ENCODE results near the gene ZBTB7C.
A peak's percentile ranks its signal among the peaks of the same experiment; 100 is the strongest.

The ZBTB7C gene

GRCh38 chr18:48385596-48385995 is 23.6 kb downstream of the ZBTB7C start:
- no peak for DNase-seq

- DNase-seq = no peak
Observed at GRCh38 chr18:48376934-48377333, 32.2 kb downstream of the ZBTB7C start.

DNA sequence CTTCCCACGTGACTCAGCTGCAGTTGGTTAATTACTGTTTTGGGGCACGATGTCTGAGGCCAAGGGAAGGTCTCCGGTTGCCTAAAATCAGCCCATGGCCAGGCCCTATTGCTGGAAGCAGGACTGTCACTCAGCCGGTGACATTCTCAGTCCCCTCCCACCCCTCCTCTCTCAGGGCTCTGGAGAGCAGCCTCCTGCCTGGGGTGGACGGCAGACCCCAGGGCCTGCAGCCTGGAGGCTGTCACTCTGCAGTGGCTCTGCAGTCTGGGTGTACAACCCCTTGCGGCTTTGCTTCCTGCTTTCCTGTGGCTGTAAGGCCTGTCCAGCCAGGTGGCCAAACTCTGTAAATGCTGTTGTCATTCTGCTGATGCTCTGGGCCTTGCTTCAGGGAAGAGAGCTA is 32.8 kb downstream of the ZBTB7C start:
- DNase-seq = no peak

DNA sequence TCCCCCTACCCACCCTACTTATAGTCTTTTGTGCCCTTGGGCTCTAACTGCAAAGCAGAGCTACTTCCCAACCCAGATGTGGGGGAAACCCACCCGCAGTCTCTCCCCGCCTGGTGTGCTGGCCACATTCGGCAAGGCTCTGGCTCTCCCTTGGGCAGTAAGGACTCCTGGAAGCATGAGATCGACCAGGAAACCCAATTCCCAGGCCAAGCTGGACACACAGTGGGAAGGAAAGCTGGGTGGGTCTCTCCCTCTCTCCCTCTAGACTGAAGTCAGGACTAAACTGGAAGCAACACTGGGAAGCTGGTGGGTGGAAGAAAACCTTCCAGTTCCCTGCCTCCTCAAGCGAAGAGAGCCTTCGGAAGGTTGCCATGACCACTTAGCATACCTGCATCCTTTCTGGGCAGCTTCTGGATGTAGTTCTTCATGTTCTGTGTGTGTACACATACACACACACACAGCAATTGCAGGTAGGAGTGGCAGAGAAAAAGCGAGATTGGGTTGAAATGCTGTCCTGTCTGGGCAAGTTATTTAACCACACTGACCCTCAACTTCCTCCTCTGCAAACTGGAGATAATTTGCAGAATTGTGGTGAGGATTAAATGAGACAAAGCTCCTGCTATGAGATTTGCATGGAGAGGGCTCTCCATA is 33.9 kb downstream of the ZBTB7C start:
- DNase-seq = no peak

DNA sequence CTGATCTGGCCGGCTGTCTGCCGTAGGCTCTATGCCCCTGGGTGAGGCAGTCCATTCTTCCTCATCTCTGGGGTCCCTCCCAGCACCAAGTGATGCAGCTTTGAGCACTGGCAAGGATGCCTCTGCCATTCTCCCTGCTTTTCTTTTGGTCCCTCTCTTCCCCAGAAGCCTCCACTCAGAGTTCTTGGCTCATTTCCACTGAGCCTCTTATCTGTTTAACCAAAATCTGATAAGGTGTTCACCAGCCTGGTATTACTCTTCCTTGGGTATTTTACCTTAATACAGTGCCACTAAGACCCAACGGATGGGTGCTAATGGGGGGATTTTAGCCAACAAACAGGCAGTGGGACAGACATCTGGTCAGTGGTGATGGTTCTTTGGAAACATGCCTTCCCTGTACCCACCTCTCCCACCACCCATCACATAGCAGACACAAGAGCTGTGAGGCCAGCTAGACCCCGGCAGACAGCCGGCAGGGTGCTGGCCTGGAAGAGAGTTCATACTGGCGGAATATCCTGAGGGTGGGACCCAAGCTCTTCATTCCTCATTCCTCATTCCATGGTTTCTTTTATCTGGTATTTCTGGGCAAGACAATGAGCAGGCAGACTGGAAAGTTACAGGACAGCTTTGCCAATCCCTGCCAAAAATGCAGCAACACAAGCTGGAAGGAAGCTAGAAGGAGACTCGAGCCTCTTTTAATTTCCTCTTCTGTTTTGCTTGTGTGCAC is 34.6 kb downstream of the ZBTB7C start:
- DNase-seq = no peak

DNA sequence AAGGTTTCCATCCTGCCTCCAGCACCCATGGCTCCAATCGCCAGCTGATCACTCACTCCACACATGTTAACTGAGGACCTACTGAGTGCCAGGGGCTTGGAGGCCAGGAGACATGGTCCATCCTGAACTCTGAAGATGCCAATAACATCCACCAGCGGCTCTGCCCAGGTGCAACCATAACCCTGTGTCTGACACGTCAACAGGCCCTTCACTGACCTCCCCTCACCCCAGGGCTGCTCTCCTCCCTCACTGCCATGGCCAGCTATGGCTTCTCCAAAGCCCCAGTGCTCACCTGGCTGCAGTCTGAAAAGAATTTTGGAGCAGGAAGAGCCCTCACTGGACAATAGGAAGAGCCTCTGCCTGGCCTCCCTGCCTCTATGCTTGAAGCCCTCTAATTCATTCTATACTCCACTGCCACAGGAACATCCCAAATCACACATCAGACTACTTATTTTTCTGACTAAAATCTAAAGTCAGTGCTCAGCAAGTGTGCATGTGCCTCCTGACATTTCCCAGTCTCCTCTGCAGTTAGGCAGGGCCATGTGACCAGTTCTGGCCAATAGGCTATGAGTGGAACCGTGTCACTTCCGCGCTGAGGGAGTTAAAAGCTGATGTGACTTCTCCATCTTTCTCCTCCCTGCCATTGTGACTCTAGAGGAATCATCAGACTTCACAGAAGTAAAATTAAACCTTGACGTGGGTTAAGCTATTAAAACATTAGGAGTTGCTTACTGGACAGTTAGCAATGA is 37.2 kb downstream of the ZBTB7C start:
- no peak for DNase-seq

DNA sequence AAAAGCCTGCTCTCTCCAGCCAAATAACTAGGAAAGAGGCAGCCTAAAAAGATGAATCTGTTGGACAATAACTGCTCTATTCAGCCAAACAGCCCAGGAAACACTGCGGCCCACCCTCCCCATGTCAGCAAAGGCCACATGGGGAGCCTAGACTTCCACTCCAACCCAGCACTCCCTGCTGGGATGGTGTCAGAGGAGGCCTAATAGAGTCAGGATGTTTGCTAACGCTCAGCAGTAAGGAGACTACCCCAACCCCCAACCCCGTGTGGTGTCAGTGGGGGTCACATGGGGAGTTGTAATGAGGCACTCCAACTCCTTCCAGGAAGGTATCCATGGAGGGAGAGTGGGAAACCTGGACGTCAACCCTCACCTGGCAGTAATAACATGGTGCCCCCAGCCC is 41.6 kb downstream of the ZBTB7C start:
- DNase-seq = peak; percentile 55

DNA sequence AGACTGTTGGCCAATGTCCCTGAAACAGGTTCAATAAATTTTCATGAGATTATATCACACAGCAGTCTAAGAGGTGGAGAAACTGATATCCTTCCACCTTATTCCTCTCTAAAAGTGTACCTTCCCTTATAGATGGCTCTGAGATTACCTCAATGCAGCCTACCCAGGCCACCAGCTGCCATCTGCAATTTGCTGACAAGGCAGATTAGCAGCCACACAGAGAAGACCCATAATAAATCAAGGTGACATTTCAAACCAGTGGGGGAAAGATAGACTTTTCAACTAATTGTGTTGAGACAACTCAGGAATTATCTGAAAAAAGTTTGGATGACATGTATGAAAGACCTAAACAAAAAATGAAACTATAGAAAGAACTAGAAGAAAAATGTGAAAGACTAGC is 43.2 kb downstream of the ZBTB7C start:
- peak; percentile 16 for DNase-seq

GRCh38 chr18:48364146-48364545 is 45.0 kb downstream of the ZBTB7C start:
- no peak for DNase-seq

- DNase-seq = no peak
Observed at GRCh38 chr18:48363175-48363574, 46.0 kb downstream of the ZBTB7C start.

- no peak for DNase-seq
Observed at GRCh38 chr18:48361801-48362200, 47.4 kb downstream of the ZBTB7C start.

- DNase-seq = no peak
Observed at GRCh38 chr18:48360376-48361021, 48.7 kb downstream of the ZBTB7C start.

- no peak for DNase-seq
Observed at GRCh38 chr18:48359626-48360025, 49.6 kb downstream of the ZBTB7C start.

- DNase-seq = no peak
Observed at GRCh38 chr18:48358868-48359267, 50.3 kb downstream of the ZBTB7C start.

GRCh38 chr18:48356909-48357631 is 52.1 kb downstream of the ZBTB7C start:
- peak; percentile 56 for DNase-seq

GRCh38 chr18:48356151-48356745 is 52.9 kb downstream of the ZBTB7C start:
- DNase-seq = no peak

DNA sequence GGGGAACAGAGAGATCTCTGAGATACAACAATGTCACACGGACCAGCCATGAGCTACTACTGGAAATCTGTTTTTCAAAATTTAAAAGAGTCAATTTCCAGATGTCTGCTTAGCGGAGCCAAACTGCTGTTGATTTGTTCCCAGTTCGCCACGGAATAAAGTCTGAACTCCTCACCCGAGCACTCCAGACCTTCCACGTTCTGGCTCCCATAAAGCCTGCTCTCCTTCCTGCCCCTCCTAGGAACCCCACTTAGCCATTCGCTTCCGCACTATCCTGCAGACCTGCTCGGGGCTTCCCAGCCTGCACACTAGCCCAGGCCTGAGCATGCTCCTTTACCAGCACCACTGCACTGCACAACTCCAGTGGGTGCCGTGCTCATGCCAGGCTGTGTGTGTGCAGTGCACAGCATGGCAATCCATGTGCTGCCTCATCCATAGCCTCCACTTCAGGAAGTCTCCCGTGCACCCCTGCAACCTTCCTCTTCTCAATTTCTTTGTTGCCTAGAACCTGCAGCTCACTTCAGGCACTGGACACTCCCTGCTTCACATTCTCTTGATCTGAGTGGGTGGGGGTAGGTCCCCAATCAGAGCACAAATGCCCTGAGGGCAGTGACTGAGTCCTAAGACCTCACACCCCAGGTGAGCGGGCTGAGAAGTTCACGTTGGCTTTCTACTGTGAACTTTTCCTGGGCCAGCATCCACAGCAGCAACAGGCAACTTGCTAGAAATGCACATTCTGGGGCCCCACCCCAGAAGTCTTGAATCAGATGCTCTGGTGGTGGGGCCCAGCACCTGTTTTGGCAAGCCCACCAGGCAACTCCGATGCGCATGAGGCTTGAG is 53.7 kb downstream of the ZBTB7C start:
- DNase-seq = no peak

DNA sequence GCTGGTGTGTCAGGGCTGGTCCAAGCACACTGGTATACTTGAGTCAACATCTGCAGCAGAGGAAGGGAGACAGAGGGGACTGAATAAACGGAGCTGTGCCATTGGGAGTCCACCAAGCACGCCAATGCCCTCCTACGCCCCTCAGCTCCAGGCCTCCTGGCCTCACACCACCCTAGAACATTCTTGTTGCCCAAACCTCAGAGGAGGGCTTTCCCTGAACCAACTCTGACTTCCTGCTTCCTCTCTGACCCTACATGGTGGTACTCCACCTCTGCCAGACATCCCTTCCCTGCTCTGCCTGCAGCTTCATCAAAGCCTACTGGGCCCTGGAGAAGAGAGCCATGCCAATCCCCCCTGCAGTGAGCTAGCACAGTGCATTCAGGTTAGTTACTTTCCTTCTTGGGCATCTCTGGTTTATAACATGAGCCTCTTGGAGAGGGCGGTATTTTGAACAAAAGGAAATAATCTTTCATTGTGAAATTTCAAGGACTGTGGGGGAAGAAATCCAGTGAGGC is 54.4 kb downstream of the ZBTB7C start:
- no peak for DNase-seq

GRCh38 chr18:48352051-48352755 is 57.0 kb downstream of the ZBTB7C start:
- DNase-seq = no peak
